GM12892 (cell line): Measurements from ENCODE around the gene SH3BP4.

ENCODE experiments used
- POLR2A ChIP-seq: IDR thresholded peaks from 2 replicates; pipeline ENCODE4 v1.6.1; 2011; ENCODE audit warnings: low read depth, low read length, control low read depth
- POLR2AphosphoS5 ChIP-seq: IDR thresholded peaks from 2 replicates; pipeline ENCODE4 v1.6.1; 2011; ENCODE audit warnings: low read depth, low read length, control low read depth
- TAF1 ChIP-seq: IDR thresholded peaks from 2 replicates; pipeline ENCODE4 v1.6.1; 2011; ENCODE audit warnings: low read depth, mild to moderate bottlenecking, control low read depth, low read length, borderline replicate concordance

DNA sequence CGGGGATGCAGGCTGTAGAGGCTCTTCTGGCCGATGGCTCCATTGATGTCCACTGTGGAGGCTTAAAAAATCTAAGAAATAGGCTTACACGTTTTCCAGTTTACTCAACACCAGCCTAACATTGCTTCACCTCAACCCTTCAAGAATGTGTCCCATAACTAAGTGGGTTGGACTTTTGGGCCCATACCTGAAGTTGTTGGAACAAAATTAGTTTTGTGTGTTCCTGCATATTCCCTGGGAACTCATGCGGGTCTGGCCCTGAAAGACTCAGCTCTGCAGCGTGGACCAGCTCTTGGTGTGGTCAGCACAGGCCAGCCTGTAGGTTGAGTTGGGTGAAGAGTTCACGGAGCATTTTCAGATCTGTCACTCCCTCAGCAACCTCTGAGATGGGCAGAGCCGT, 38.5 kb downstream of the SH3BP4 start:
- TF ChIP-seq POLR2A (no peak), POLR2AphosphoS5 (no peak), TAF1 (no peak)
